Neural cell (in vitro differentiated cells): ENCODE data around the gene PTPRN2. TPM values are rescaled to one million over a fixed set of nuclear protein-coding genes. Genes with fewer than 3 reads are reported as not detected.

Source experiments
- H2AFZ ChIP-seq: fragments of 200-600, 300-800 bp; sonication (generic), shearing (Covaris generic); 2 replicates; pipeline ENCODE4 v1.6.0; 2014; ENCODE audit warnings: low read depth, mild to moderate bottlenecking, antibody characterized with exemption, low read length, moderate library complexity
- H3F3A ChIP-seq: fragments of 200-600 bp; shearing (Covaris generic); 2 replicates; pipeline ENCODE4 v1.6.1; 2016; ENCODE audit warnings: mild to moderate bottlenecking, moderate library complexity, mixed read lengths, antibody characterized with exemption, low read length; ENCODE audit not compliant: insufficient read depth, poor library complexity, severe bottlenecking
- H3K27ac ChIP-seq: fragments of 200-600, 300-800 bp; sonication (generic), shearing (Covaris generic); 2 replicates; pipeline ENCODE4 v1.5.1; 2014; ENCODE audit warnings: mild to moderate bottlenecking, low read length, moderate library complexity
- H3K27me3 ChIP-seq: fragments of 300-800, 200-600 bp; sonication (generic), shearing (Covaris generic); 2 replicates; pipeline ENCODE4 v1.6.0; 2014; ENCODE audit warnings: mild to moderate bottlenecking, low read depth, low read length, moderate library complexity; ENCODE audit not compliant: insufficient read depth
- H3K36me3 ChIP-seq: fragments of 300-800, 200-600 bp; sonication (generic), shearing (Covaris generic); 2 replicates; pipeline ENCODE4 v1.5.1; 2014; ENCODE audit warnings: mild to moderate bottlenecking, antibody characterized with exemption, low read length, moderate library complexity; ENCODE audit not compliant: insufficient read depth
- H3K4me2 ChIP-seq: fragments of 300-800, 200-600 bp; sonication (generic), shearing (Covaris generic); 2 replicates; pipeline ENCODE4 v1.6.0; 2014; ENCODE audit warnings: mild to moderate bottlenecking, low read length
- H3K4me3 ChIP-seq: fragments of 300-800, 200-600 bp; sonication (generic), shearing (Covaris generic); 2 replicates; pipeline ENCODE4 v1.5.1; 2014; ENCODE audit warnings: mild to moderate bottlenecking, low read length, moderate library complexity
- H3K79me2 ChIP-seq: fragments of 200-600 bp; shearing (Covaris generic); replicated peaks from 2 replicates; pipeline ENCODE4 v1.6.0; 2014; ENCODE audit warnings: mild to moderate bottlenecking, low read length, moderate library complexity; ENCODE audit not compliant: insufficient read depth
- H3K9ac ChIP-seq: fragments of 300-800, 200-600 bp; sonication (generic), shearing (Covaris generic); 2 replicates; pipeline ENCODE4 v1.6.1; 2016; ENCODE audit warnings: mild to moderate bottlenecking, low read length, mixed read lengths
- H3K9me2 ChIP-seq: fragments of 200-600 bp; shearing (Covaris generic); 2 replicates; pipeline ENCODE4 v1.6.1; 2016; ENCODE audit warnings: mild to moderate bottlenecking, low read length, mixed read lengths; ENCODE audit not compliant: insufficient read depth
- H3K9me3 ChIP-seq: fragments of 200-600, 300-800 bp; sonication (generic), shearing (Covaris generic); 2 replicates; pipeline ENCODE4 v1.6.1; 2016; ENCODE audit warnings: mild to moderate bottlenecking, mixed run types, low read length, moderate library complexity, mixed read lengths
- H4K20me1 ChIP-seq: fragments of 200-600 bp; shearing (Covaris generic); 2 replicates; pipeline ENCODE4 v1.6.1; 2016; ENCODE audit warnings: mild to moderate bottlenecking, mixed run types; ENCODE audit not compliant: insufficient read depth
- EP300 ChIP-seq: fragments of 450-650 bp; conservative IDR thresholded peaks from 2 replicates; pipeline ENCODE4 v1.6.1; 2014; ENCODE audit warnings: antibody characterized with exemption, mild to moderate bottlenecking, moderate library complexity; ENCODE audit not compliant: poor library complexity, severe bottlenecking
- EZH2 ChIP-seq: fragments of 200-600, 300-800 bp; shearing (Covaris generic), sonication (generic); IDR thresholded peaks from 2 replicates; pipeline ENCODE4 v1.6.1; 2014; ENCODE audit warnings: antibody characterized with exemption, low read length, borderline replicate concordance, mild to moderate bottlenecking; ENCODE audit not compliant: insufficient read depth, poor library complexity, severe bottlenecking
- MXI1 ChIP-seq: fragments of 450-650 bp; conservative IDR thresholded peaks from 2 replicates; pipeline ENCODE4 v1.6.1; 2014; ENCODE audit warnings: antibody characterized with exemption, mild to moderate bottlenecking; ENCODE audit not compliant: poor library complexity, severe bottlenecking
- POLR2AphosphoS5 ChIP-seq: IDR thresholded peaks from 2 replicates; pipeline ENCODE4 v1.6.1; 2012
- RAD21 ChIP-seq: fragments of 450-650 bp; conservative IDR thresholded peaks from 2 replicates; pipeline ENCODE4 v1.6.1; 2014; ENCODE audit warnings: antibody characterized with exemption, mild to moderate bottlenecking, moderate library complexity
- SMC3 ChIP-seq: fragments of 450-650 bp; conservative IDR thresholded peaks from 2 replicates; pipeline ENCODE4 v1.6.1; 2014; ENCODE audit warnings: antibody characterized with exemption, mild to moderate bottlenecking, moderate library complexity; ENCODE audit not compliant: poor library complexity
- TAF1 ChIP-seq: IDR thresholded peaks from 2 replicates; pipeline ENCODE4 v1.6.1; 2012; ENCODE audit warnings: low read depth
- polyA plus RNA-seq: library from polyadenylated mRNA; depleted of rRNA; stranded (reverse); fragments of >200 nt; gene quantifications from 2 replicates; pipeline ENCODE4 v1.2.3, GENCODE V29; 2014
- TF ChIP-seq, protein P1 (sequence below): IDR thresholded peaks from 2 replicates; pipeline ENCODE4 v1.6.1; 2012; ENCODE audit warnings: borderline replicate concordance
- TF ChIP-seq, protein P2 (sequence below): fragments of 450-650 bp; IDR thresholded peaks from 2 replicates; pipeline ENCODE4 v1.5.1; 2014; ENCODE audit warnings: antibody characterized with exemption, mild to moderate bottlenecking, moderate library complexity; ENCODE audit not compliant: poor library complexity, severe bottlenecking

The PTPRN2 gene
- polyA plus RNA-seq, 1 donor from 2014 or later: 31.0 TPM

- Histone ChIP-seq H3F3A (no peaks in the 10 kb centered on the region), H3K9me2 (no peaks in the 10 kb centered on the region), H3K27ac (no peak overlapping the region), H3K27me3 (no peaks in the 10 kb centered on the region), H3K9ac (no peak overlapping the region), H3K79me2 (no peaks in the 10 kb centered on the region), H3K9me3 (no peaks in the 10 kb centered on the region), H3K36me3 (no peaks in the 10 kb centered on the region), H3K4me3 (no peak overlapping the region), H3K4me2 (no peak overlapping the region), H2AFZ (no peak overlapping the region), H4K20me1 (no peaks in the 10 kb centered on the region)
- TF ChIP-seq, protein P1, sequence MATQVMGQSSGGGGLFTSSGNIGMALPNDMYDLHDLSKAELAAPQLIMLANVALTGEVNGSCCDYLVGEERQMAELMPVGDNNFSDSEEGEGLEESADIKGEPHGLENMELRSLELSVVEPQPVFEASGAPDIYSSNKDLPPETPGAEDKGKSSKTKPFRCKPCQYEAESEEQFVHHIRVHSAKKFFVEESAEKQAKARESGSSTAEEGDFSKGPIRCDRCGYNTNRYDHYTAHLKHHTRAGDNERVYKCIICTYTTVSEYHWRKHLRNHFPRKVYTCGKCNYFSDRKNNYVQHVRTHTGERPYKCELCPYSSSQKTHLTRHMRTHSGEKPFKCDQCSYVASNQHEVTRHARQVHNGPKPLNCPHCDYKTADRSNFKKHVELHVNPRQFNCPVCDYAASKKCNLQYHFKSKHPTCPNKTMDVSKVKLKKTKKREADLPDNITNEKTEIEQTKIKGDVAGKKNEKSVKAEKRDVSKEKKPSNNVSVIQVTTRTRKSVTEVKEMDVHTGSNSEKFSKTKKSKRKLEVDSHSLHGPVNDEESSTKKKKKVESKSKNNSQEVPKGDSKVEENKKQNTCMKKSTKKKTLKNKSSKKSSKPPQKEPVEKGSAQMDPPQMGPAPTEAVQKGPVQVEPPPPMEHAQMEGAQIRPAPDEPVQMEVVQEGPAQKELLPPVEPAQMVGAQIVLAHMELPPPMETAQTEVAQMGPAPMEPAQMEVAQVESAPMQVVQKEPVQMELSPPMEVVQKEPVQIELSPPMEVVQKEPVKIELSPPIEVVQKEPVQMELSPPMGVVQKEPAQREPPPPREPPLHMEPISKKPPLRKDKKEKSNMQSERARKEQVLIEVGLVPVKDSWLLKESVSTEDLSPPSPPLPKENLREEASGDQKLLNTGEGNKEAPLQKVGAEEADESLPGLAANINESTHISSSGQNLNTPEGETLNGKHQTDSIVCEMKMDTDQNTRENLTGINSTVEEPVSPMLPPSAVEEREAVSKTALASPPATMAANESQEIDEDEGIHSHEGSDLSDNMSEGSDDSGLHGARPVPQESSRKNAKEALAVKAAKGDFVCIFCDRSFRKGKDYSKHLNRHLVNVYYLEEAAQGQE: no peak
- no peak for TF ChIP-seq MXI1
- TF ChIP-seq SMC3: no peak
- no peak for TF ChIP-seq RAD21
These were observed 867.6 kb downstream of the PTPRN2 start for GRCh38 chr7:157719705-157720655.

- Histone ChIP-seq H3F3A (no peaks in the 10 kb centered on the region), H2AFZ (no peak overlapping the region), H3K4me2 (no peak overlapping the region), H3K4me3 (no peak overlapping the region), H3K9ac (no peak overlapping the region), H3K27ac (no peak overlapping the region), H4K20me1 (no peaks in the 10 kb centered on the region), H3K79me2 (no peaks in the 10 kb centered on the region), H3K36me3 (no peaks in the 10 kb centered on the region), H3K9me2 (no peaks in the 10 kb centered on the region), H3K9me3 (no peaks in the 10 kb centered on the region), H3K27me3 (no peaks in the 10 kb centered on the region)
- TF ChIP-seq RAD21: no peak
- TF ChIP-seq, protein P1: no peak
- TF ChIP-seq POLR2AphosphoS5: no peak
- TF ChIP-seq, protein P2, sequence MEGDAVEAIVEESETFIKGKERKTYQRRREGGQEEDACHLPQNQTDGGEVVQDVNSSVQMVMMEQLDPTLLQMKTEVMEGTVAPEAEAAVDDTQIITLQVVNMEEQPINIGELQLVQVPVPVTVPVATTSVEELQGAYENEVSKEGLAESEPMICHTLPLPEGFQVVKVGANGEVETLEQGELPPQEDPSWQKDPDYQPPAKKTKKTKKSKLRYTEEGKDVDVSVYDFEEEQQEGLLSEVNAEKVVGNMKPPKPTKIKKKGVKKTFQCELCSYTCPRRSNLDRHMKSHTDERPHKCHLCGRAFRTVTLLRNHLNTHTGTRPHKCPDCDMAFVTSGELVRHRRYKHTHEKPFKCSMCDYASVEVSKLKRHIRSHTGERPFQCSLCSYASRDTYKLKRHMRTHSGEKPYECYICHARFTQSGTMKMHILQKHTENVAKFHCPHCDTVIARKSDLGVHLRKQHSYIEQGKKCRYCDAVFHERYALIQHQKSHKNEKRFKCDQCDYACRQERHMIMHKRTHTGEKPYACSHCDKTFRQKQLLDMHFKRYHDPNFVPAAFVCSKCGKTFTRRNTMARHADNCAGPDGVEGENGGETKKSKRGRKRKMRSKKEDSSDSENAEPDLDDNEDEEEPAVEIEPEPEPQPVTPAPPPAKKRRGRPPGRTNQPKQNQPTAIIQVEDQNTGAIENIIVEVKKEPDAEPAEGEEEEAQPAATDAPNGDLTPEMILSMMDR: no peak
- no peak for TF ChIP-seq EZH2
- no peak for TF ChIP-seq MXI1
- TF ChIP-seq TAF1: no peak
- no peak for TF ChIP-seq EP300
- no peak for TF ChIP-seq SMC3
These were observed 868.5 kb downstream of the PTPRN2 start for GRCh38 chr7:157719008-157719682.
